GM12878 (cell line): ENCODE results near the gene NDUFA13. TPM values are rescaled to one million over a fixed set of nuclear protein-coding genes. Genes with fewer than 3 reads are reported as not detected.

Source experiments
- ATAC-seq: fragments of 200-7000 bp; cut with Tn5 transposase; 3 replicates; pipeline ENCODE4 v1.9.1; 2020; ENCODE audit warnings: mild to moderate bottlenecking, moderate library complexity
- BruUV-seq: library from RNA; stranded (reverse); fragments of 400-500 nt; replicated peaks from 2 replicates; lab custom pipeline; 2021; lab: Mats Ljungman, UMichigan
- CTCF ChIA-PET: fragments of 300-600 bp; sonication (Branson Sonifier 250); formaldehyde crosslinking; extraction: SDS; loops from one replicate; lab custom pipeline; 2021; ENCODE audit warnings: inconsistent platforms; lab: Yijun Ruan, JAX
- POLR2A ChIA-PET: fragments of 350-600 bp; formaldehyde crosslinking; extraction: SDS; loops from one replicate; lab custom pipeline; 2021; ENCODE audit warnings: inconsistent platforms; lab: Charles Lee
- RAD21 ChIA-PET: fragments of 300-600 bp; sonication (Branson Sonifier 250); formaldehyde crosslinking; loops from one replicate; lab custom pipeline; 2023; ENCODE audit warnings: antibody characterized with exemption; ENCODE audit not compliant: unreplicated experiment; lab: Charles Lee
- SMC1A ChIA-PET: fragments of 300-600 bp; sonication (Branson Sonifier 250); formaldehyde crosslinking; loops from one replicate; lab custom pipeline; 2023; ENCODE audit not compliant: unreplicated experiment, uncharacterized antibody; lab: Charles Lee
- DNase-seq: peaks from one replicate; pipeline ENCODE4 v3.0.0-alpha.2; 2011; ENCODE audit warnings: low read depth, low spot score
- FAIRE-seq: peaks from 3 replicates; lab custom pipeline; 2011; peaks lifted over from hg19 to GRCh38; lab: Jason Lieb, UNC
- H2AFZ ChIP-seq: 2 replicates; pipeline ENCODE4 v1.6.0; 2011; ENCODE audit warnings: low read depth, low read length, control low read depth; ENCODE audit not compliant: control insufficient read depth
- H3K27ac ChIP-seq: 2 replicates; pipeline ENCODE4 v1.5.1; 2011; ENCODE audit warnings: control low read depth; ENCODE audit not compliant: control insufficient read depth, insufficient read depth
- H3K27me3 ChIP-seq, 2 experiments: replicated peaks in 1 of 2; 2 replicates each; pipeline versions ENCODE4 v1.6.0 to v1.6.1; 2011; ENCODE audit warnings: low read length in 1 of 2; ENCODE audit not compliant: control insufficient read depth in 2 of 2, insufficient read depth in 2 of 2
- H3K36me3 ChIP-seq, 2 experiments: 2 replicates each; pipeline ENCODE4 v1.5.1; 2011; ENCODE audit warnings: low read length in 1 of 2; ENCODE audit not compliant: control insufficient read depth in 2 of 2, insufficient read depth in 2 of 2
- H3K4me1 ChIP-seq: 2 replicates; pipeline ENCODE4 v1.6.1; 2011; ENCODE audit warnings: mild to moderate bottlenecking, low read length, moderate library complexity, mixed read lengths; ENCODE audit not compliant: control insufficient read depth, insufficient read depth
- H3K4me2 ChIP-seq: 2 replicates; pipeline ENCODE4 v1.6.0; 2011; ENCODE audit warnings: control low read depth; ENCODE audit not compliant: control insufficient read depth, insufficient read depth
- H3K4me3 ChIP-seq: fragments of 200-600 bp; sonication (generic); 2 replicates; pipeline ENCODE4 v1.5.1; 2016
- H3K79me2 ChIP-seq: 2 replicates; pipeline ENCODE4 v1.6.0; 2011; ENCODE audit warnings: low read length; ENCODE audit not compliant: control insufficient read depth, insufficient read depth
- H3K9ac ChIP-seq: 2 replicates; pipeline ENCODE4 v1.8.0; 2011; ENCODE audit warnings: low read length, control low read depth, mixed read lengths; ENCODE audit not compliant: control insufficient read depth, insufficient read depth
- H3K9me3 ChIP-seq: replicated peaks from 3 replicates; pipeline ENCODE4 v1.5.1; 2011; ENCODE audit warnings: mild to moderate bottlenecking, low read length; ENCODE audit not compliant: control insufficient read depth, insufficient read depth
- H4K20me1 ChIP-seq: 2 replicates; pipeline ENCODE4 v1.6.0; 2011; ENCODE audit not compliant: control insufficient read depth, insufficient read depth
- FOXK2 ChIP-seq: fragments of 450-650 bp; IDR thresholded peaks from 2 replicates; pipeline ENCODE4 v1.6.1; 2017; ENCODE audit warnings: mild to moderate bottlenecking, moderate library complexity
- MTA3 ChIP-seq: IDR thresholded peaks from 2 replicates; pipeline ENCODE4 v1.6.1; 2012; ENCODE audit warnings: low read length, inconsistent platforms, borderline replicate concordance
- POLR2A ChIP-seq: IDR thresholded peaks from 2 replicates; pipeline ENCODE4 v1.6.1; 2011; ENCODE audit warnings: low read depth, mild to moderate bottlenecking, low read length
- POLR2AphosphoS5 ChIP-seq: IDR thresholded peaks from 2 replicates; pipeline ENCODE4 v1.6.1; 2011; ENCODE audit warnings: mild to moderate bottlenecking, low read length, inconsistent platforms
- RAD21 ChIP-seq: IDR thresholded peaks from 2 replicates; pipeline ENCODE4 v1.6.1; 2011; ENCODE audit warnings: mild to moderate bottlenecking, low read depth, low read length, moderate library complexity; ENCODE audit not compliant: insufficient read depth
- RFX5 ChIP-seq: IDR thresholded peaks from 2 replicates; pipeline ENCODE4 v1.6.1; 2011; ENCODE audit warnings: low read depth, low read length, improper control_type of control experiment
- STAT1 ChIP-seq: fragments of 450-650 bp; conservative IDR thresholded peaks from 2 replicates; pipeline ENCODE4 v1.6.1; 2014; ENCODE audit warnings: antibody characterized with exemption, mild to moderate bottlenecking
- ZSCAN29 ChIP-seq: fragments of 450-650 bp; IDR thresholded peaks from 2 replicates; pipeline ENCODE4 v1.6.1; 2017; ENCODE audit warnings: mild to moderate bottlenecking, moderate library complexity
- WGBS: methylation state at CpG from one replicate; pipeline ENCODE4 v1.1.6; 2016; ENCODE audit warnings: low lambda C conversion rate; ENCODE audit not compliant: insufficient replicate concordance, insufficient coverage; ENCODE audit errors: missing lambda C conversion rate; 5-methylcytosine and 5-hydroxymethylcytosine counted together
- in situ Hi-C: fragments of 300-500 bp; cut with MboI; formaldehyde crosslinking; loops from 9 replicates; pipeline ENCODE4 v1.14.3; 2018; ENCODE audit warnings: mixed read lengths
- intact Hi-C: fragments of 100-400 bp; cut with micrococcal nuclease; formaldehyde crosslinking; loops from one replicate; pipeline ENCODE4 v1.14.2; 2022; ENCODE audit not compliant: unreplicated experiment
- polyA plus RNA-seq, 11 experiments: library from polyadenylated mRNA; depleted of rRNA in 4 of 11; unstranded in 6 of 11; stranded (reverse) in 5 of 11; fragments of >200 nt; fragmentation: Nextera tagmentation in 4 of 11; fragmentation: Illumina TruSeq in 1 of 11; extraction: Ambion mirVana in 4 of 11; extraction: Trizol in 1 of 11; gene quantifications; 1 replicate in 1 of 11; 2 replicates in 10 of 11; pipeline versions ENCODE4 v1.2.1 to v1.2.3, GENCODE V29; 2011 to 2016; ENCODE audit warnings: inconsistent platforms in 2 of 11, missing spikeins in 2 of 11, low read depth in 1 of 11
- total RNA-seq, 4 experiments: library from RNA; depleted of rRNA in 3 of 4; stranded (reverse); fragments of >200 nt in 3 of 4; fragmentation: Illumina TruSeq in 1 of 4; extraction: Trizol in 1 of 4; gene quantifications; 2 replicates each; pipeline versions ENCODE4 v1.2.1 to v1.2.3, GENCODE V29; 2013 to 2021
- TF ChIP-seq, protein P1 (sequence below): fragments of 450-650 bp; IDR thresholded peaks from 2 replicates; pipeline ENCODE4 v1.6.1; 2017; ENCODE audit warnings: antibody characterized with exemption, mild to moderate bottlenecking, moderate library complexity

The NDUFA13 gene
- total and polyA plus RNA-seq, 10 of the 15 experiments (the other 5 are each of a cell fraction or from before 2014, with no cell fraction given) = 224 to 586 (median 456) TPM

DNA sequence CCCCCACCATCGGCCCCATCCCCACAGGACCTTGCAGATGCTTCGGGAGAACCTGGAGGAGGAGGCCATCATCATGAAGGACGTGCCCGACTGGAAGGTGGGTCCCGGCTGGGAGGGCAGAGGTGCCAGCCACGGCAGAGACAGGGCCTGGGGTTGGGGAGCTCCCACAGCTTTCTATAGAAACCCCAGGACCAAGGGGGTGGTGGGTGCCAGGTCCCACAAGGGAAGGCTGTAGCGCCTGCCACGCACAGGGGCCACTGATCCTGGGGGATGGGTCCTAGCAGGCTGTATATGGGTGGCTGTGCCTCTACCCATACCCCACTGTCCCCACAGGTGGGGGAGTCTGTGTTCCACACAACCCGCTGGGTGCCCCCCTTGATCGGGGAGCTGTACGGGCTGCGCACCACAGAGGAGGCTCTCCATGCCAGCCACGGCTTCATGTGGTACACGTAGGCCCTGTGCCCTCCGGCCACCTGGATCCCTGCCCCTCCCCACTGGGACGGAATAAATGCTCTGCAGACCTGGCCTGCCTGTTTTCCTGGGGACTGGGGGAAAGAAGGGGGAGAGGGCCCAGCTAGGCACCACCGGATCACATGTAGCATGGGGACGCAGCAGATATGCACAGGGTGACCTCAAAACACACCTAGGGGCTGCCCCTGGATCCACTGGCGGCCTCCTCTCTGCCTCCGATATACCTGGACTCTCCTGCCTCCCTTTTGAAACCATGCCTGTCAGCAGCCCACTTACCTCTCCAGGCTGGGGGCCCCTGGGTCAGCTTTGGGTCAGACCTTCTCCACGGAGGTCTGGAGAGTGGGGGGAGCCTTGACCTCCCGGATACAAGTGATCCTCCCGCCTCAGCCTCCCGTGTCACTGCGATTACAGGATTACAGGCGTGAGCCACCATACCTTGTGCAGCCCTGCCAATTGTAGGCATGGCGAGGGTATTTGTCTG, 11.9 kb downstream of the NDUFA13 start:
- FAIRE-seq = no peak
- Histone ChIP-seq H3K4me3 (no peak overlapping the region), H3K9ac (no peak overlapping the region), H3K79me2 (peaks cover 21% of the 10 kb centered on the region), H3K4me2 (no peak overlapping the region), H3K4me1 (peaks cover 34% of the 10 kb centered on the region), H3K9me3 (no peaks in the 10 kb centered on the region), H4K20me1 (no peaks in the 10 kb centered on the region), H3K36me3 (peaks cover 6 to 23% of the 10 kb centered on the region in 2 experiments), H3K27ac (no peak overlapping the region), H2AFZ (no peak overlapping the region), H3K27me3 (no peaks in the 10 kb centered on the region)
- 92% methylated on average over 27 of the region's 27 CpGs for whole genome bisulfite sequencing
- CTCF ChIA-PET = interaction anchor here (0.7 kb wide), 1 partner anchor 116 kb away, joined by 3 read pairs; no protein-coding TSS in a partner anchor
- intact Hi-C loops = no loop called here
- no peak for DNase-seq
- POLR2A ChIA-PET = no interaction called here
- no peak for ATAC-seq
- RAD21 ChIA-PET = no interaction called here
- SMC1A ChIA-PET = no interaction called here
- in situ Hi-C loops = loop anchor here (5.0 to 25.0 kb wide), 7 partner anchors 114 to 1509 kb away; partner anchors contain the start of genes GMIP, ZNF66 and ZNF737
- no TSS peak for BruUV-seq
- TF ChIP-seq POLR2A (peak; percentile 17), RAD21 (no peak), POLR2AphosphoS5 (0 out of 2 replicates have a peak, but pooled peaks have one; percentile 28)

DNA sequence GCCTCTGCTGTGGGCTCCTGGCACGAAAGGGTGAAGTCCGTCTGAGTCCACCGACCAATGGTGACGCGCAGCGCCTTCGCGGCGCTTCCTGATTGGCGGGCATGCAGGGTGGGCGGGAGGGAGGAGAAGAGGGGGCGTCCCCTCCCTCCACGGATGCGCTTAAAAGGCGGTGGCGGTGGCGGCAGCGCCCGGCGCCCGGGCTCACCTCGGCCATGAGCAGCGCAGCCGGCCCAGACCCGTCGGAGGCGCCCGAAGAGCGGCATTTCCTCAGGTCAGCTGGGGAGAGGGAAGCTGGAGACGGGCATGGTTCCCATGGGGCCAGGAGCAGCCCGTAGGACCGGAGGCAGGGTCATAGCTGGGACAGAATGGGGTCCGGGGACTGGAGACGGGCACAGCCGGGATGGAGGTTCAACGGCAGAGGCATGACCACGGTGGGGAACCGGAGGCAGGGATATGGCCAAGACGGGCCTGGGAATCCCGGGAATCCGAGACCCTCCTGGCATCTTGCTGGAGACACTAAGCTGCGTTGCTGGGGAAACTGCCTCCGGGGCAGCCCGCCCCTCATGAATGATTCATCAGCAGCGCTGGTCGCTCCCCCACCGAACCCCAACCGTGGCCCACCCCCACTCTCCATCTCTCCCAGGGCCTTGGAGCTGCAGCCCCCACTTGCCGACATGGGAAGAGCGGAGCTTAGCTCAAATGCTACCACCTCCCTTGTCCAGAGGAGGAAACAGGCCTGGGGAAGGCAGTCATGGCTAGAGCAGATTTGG, 12.9 kb downstream of the NDUFA13 start, which contains the start of gene YJEFN3:
TSS of gene YJEFN3 (plus strand) at position 191 of the 770 bp plus-strand sequence. CDS start at position 213, 22 bp downstream.
- WGBS = 95% methylated on average over 32 of the region's 50 CpGs
- no peak for DNase-seq
- no TSS peak for BruUV-seq
- Histone ChIP-seq H3K4me3 (no peak within 1 kb of the TSS), H2AFZ (no peak within 1 kb of the TSS), H3K27ac (no peak within 1 kb of the TSS), H4K20me1 (no peaks in the 10 kb centered on the region), H3K27me3 (no peaks in the 10 kb centered on the region), H3K79me2 (peaks cover 13% of the 10 kb centered on the region), H3K4me2 (no peak within 1 kb of the TSS), H3K9ac (no peak within 1 kb of the TSS), H3K9me3 (no peaks in the 10 kb centered on the region), H3K4me1 (peaks cover 29% of the 10 kb centered on the region), H3K36me3 (peaks cover 7 to 23% of the 10 kb centered on the region in 2 experiments)
- SMC1A ChIA-PET = no interaction called here
- FAIRE-seq = no peak
- RAD21 ChIA-PET = interaction anchor here (0.6 to 1.2 kb wide), 3 partner anchors 38 to 218 kb away, joined by 3 to 4 read pairs (median 3); partner anchors contain the start of gene GMIP
- intact Hi-C loops = no loop called here
- POLR2A ChIA-PET = interaction anchor here (0.6 kb wide), 1 partner anchor 40 kb away, joined by 3 read pairs; no protein-coding TSS in a partner anchor
- in situ Hi-C loops = loop anchor here (5.0 to 25.0 kb wide), 7 partner anchors 113 to 1508 kb away; partner anchors contain the start of genes GMIP, ZNF66 and ZNF737
- ATAC-seq = no peak
- CTCF ChIA-PET = interaction anchor here (0.9 kb wide), 1 partner anchor 430 kb away, joined by 4 read pairs; no protein-coding TSS in a partner anchor
- TF ChIP-seq STAT1 (no peak), ZSCAN29 (no peak), RFX5 (no peak), MTA3 (no peak), FOXK2 (no peak), POLR2A (0 out of 2 replicates have a peak, but pooled peaks have one; percentile 2)
- TF ChIP-seq, protein P1, sequence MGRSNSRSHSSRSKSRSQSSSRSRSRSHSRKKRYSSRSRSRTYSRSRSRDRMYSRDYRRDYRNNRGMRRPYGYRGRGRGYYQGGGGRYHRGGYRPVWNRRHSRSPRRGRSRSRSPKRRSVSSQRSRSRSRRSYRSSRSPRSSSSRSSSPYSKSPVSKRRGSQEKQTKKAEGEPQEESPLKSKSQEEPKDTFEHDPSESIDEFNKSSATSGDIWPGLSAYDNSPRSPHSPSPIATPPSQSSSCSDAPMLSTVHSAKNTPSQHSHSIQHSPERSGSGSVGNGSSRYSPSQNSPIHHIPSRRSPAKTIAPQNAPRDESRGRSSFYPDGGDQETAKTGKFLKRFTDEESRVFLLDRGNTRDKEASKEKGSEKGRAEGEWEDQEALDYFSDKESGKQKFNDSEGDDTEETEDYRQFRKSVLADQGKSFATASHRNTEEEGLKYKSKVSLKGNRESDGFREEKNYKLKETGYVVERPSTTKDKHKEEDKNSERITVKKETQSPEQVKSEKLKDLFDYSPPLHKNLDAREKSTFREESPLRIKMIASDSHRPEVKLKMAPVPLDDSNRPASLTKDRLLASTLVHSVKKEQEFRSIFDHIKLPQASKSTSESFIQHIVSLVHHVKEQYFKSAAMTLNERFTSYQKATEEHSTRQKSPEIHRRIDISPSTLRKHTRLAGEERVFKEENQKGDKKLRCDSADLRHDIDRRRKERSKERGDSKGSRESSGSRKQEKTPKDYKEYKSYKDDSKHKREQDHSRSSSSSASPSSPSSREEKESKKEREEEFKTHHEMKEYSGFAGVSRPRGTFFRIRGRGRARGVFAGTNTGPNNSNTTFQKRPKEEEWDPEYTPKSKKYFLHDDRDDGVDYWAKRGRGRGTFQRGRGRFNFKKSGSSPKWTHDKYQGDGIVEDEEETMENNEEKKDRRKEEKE = no peak
